HG02588 (cell line): Measurements from ENCODE around the gene CAMTA1.

ENCODE experiments used
- ATAC-seq: cut with Tn5 transposase; IDR thresholded peaks from one replicate; pipeline ENCODE4 v1.9.1; 2021; ENCODE audit warnings: mild to moderate bottlenecking, moderate library complexity; ENCODE audit not compliant: unreplicated experiment

CAMTA1 gene

DNA sequence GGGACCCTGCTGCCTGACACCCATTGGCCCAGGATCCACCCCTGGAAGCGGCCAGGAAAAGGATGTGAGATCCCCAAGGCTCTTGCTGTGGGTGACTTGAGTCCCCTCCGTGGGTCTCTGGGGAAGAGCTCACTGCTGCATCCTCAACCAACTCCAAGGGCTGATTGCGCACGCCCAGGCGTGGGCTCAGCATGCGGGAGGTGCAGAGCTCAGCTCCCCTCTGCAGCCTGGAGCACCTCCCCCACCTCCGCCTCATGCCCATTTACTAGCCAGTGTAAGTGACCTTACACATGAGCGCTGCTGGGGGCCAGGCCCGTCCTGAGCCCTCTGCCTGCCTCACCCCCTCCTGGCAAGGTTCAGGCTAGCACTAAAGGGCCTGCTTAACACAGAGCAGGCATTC, 847.4 kb downstream of the CAMTA1 start:
- no peak for ATAC-seq

DNA sequence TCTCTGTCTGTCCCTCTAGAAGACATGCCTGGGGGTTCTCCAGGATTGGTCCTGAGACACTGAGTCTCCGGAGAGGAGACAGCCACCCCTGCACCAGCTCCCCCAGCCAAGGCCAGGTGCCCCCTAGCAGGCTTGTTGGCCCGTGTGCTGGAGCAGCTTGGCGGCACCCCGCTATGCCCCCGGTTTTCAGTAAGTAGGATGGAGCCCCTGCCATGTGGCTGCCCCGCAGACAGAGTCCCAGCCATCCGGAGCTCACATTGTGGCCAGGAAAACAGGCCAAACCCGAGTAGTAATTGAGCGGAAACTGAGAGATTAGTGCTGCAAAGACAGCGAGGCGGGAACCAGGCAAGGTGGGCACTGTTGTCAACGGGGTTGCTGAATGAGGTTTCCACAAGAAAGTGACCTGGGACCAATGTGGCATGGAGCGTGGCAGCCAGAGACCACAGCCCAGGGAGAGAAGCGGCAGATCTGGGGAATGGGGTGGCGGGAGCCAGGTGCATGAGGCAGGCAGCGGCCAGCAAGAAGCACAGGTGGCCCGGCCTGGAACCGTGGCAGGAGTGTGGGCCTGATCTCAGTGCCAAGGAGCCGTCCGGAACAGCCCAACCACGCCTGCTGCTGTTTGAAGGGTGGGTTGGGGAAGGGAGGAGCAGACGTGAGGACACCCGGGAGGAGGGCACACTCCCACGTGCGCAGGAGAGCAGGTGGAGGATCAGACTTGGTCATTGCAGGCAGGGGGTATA, 848.4 kb downstream of the CAMTA1 start:
- no peak for ATAC-seq

DNA sequence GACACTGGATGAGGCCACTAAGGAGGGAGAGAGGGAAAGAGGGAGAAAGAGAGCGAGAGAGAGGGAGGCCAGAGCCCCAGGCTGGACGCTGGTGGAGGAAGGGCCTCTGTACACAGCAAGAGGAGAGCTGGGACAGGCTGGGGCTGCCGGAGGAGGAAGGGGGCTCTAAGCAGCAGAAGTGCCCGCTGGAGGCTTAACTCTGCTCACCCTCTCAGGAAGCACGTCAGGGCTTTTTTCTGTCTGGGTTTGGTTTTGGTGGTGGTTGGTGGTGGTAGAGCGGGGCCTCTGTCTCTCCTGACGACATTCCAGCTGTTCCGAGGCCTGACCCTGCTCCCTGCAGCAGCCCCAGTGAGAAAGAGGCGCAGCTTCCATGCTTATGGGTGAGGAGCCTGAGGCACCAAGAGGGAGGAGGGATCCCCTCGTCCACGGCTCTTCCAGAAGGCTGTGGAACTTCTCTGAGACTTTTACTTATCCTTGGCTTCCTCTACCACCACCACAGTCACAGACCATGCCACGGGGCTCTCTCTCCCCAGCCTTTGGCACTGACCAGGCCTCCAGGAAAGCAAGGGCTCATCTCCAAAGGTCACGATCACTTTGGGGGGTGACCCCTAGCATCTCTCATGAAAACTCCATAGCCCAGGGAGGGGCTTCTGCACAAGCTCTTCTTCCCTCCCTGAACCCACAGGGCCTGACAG, 849.4 kb downstream of the CAMTA1 start:
- ATAC-seq = no peak

DNA sequence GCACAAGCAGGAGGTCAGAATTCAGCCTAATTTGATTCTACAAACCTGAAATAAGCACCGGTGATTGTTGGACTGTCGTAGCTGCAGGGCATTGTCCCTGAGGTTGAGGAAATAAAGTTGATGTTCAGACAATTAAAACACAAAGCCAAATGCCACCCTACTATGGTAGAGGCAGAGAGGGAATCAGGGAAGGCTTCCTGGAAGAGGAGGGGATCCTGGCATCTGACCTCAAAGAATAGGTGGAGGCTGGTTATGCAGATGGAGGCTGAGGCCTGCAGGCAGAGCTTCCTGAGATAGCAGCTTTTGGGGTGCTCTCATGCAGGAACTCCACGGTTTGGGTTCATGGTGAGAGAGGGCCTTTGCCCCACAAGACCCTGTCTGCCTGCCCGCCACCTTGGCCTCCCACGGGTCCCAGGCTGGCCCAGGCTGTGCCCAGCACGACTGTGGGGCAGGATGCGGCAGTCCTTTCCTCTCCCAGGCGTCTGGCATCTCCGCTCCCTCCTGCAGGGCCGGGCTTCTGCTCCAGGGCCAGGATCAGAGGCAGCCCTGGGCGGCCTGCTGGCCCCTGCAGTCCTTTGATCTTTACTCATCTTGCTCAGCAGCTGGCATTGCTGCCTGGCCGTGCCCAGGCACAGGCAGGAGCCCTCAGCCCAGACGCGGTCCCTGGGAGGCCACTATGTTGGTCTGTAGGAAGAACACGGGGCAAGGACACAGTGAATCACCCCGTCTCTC, 851.7 kb downstream of the CAMTA1 start:
- no peak for ATAC-seq

DNA sequence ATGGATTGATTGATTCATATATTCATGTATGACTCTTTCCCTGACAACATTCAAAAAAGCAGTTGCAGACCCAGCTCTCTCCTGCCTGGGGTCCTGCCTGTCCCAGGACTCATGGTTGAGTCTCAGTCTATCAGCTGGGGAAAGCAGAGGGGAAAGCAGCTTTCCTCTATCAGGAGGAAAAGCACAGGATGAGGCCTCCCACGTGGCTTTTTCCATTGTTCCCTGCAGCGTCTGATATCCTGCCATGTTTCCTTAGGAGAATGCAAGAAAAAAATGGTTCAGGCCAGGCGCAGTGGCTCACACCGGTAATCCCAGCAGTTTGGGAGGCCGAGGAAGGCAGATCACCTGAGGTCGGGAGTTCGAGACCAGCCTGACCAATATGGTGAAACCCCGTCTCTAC, 852.8 kb downstream of the CAMTA1 start:
- no peak for ATAC-seq

DNA sequence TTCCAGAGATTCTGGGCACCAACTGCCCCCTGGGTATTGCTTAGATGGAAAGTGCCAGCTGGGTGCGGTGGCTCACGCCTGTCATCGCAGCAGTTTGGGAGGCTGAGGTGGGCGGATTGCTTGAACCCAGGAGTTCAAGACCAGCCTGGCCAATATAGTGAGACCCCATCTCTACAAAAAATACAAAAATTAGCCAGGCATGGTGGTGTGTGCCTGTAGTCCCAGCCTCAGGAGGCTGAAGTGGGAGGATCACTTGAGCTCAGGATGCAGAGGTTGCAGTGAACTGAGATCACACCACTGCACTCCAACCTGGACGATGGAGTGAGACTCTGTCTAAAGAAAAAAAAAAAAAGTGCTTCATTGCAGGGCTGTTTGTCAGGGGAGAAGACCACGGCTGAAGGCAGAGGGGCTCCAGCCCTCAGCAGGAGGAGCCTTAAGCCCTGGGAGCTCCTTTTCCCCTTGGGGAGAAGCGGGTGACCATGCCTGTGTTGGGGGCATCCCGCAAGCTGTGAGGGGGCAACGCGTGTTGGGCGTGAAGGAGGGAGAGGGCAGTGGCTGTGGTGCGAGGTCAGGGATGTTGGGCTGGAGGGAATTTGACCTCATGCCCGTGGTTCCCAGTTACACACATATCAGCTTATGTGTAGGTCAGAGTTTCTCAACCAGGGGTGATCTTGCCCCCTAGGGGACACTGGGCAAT, 854.3 kb downstream of the CAMTA1 start:
- ATAC-seq = no peak

DNA sequence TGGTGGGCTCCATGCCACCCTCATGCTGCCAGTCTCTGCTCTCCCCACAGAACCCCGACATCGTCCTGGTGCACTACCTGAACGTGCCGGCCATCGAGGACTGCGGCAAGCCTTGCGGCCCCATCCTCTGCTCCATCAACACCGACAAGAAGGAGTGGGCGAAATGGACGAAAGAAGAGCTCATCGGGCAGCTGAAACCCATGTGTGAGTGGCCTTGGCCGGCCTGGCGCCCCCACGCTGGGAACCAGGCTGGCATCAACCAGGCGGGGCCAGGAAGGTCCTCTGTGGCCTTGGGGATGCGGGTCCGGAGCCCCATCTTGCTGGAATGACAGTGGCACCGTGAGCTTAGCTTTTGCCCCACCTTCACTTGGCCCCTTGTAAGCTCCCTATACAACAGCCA, 855.1 kb downstream of the CAMTA1 start:
- no peak for ATAC-seq

DNA sequence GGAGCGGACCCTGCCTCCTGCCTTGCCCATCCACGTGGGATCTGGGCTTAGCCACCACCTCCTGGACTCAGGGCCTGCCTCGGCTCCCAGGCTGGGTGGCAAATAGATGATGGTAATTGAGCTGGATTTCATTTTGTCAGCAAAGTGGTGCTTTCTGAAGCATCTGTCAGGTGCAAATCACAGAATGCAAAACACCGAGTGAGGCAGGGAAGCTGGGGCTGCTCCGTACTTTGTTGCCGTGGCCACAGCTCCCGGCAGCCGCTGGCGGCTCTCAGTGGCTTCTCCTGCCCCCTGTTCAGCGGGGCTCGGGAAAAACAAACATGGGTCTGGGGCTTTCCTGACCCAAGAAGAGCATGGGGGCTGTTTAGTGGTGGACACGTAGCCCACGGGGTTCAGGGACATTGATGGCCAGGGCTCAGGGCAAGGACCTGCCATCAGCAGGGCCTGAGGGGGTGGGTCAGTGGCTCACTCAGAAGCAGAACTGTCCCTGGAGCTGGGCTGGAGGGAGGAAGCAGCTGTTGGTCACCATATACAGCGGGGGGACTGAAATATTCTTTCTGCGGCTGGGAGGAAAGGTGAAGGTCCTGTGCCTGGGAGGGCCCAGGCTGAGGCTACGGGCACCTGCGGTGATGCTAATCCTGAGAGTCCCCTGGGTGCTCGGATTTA, 855.8 kb downstream of the CAMTA1 start:
- ATAC-seq = no peak

DNA sequence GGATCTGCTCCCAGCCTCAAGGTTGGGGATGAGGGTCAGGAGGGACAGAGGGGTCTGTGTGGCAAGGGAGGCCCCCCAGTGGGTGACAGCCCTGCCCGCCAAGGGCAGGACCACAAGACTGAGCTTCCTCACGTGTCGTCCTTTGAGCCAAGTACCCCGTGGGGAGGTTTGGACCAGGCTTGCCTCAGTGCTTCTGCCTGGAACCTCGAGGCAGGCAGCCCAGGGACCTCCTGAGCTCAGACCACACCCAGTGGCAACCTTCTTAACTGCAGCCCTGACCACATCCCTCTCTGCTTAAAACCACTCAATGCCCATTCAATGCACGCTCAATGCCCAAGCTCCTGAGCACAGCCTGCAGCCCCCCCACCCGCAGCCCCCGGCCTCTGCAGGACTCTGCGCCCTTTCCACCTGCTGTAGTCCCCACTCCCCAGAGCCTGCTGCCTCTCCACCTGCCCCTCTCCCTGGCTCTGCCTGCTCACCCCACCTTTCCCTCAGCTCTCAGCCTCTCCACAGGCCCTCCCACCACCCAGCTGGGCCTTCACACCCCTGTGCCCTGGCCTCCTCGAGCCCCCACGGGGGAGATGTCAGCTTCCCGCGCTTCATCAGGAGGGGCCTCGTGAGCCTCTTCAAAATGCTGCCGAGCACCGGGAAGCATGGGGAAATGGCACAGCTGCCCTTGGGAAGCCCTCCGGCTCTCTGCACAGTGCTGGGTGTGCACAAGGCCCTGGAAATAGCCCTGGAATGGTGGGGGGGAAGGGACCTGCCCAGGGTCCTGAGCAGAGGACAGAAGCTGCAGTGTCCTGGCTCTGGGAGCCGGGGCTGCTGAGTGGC, 856.5 kb downstream of the CAMTA1 start:
- ATAC-seq = no peak

DNA sequence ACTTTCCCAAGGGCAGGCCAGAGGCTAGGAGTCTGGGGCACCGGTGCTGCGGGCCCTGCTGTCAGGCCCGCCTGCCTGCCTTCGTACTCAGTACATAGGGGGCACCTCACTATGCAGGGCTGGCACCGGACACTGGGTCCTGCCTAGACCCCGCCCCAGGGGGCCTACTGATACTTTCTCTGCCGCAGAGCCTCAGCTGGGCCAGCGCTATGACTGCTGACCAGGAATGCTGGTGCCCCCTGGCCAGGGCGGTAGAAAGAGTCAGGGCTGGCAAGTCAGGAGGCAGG, 857.1 kb downstream of the CAMTA1 start:
- no peak for ATAC-seq

DNA sequence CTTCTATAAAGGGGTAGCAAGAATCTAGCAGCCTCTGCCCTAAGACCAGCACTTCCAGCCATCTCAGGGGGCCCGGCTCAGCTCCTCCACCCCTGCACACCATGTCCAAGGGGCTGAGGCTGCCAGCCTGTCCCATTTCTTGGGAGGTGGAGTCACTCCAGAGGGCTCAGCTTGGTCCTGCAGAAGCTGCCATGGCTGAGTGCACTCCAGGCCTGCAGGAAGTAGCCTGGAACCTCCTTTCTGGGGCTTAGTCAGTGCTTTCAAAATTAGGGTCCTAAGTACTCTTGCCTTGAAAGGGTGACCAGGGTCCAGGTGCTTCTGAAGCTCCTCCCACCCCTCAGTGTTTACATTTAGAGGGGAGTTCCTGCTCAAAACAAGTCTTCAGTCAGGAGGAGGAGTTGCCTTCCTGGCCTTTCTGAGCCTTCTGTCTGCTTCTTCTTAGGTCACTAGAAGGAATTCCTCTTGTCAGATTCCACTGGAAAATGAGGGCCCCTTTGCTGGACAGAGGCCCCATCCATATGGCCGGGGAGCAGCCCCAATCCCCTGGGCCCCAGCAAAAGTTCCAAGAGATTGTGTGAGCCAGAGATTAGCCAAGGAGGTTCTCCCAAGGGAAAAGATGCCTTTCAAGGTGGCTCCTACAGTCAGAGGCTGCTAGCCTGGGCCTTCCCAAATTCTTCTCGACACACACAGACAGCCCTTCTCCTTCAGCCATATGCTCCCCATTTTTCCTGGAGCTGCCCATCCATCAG, 857.7 kb downstream of the CAMTA1 start:
- ATAC-seq = no peak

DNA sequence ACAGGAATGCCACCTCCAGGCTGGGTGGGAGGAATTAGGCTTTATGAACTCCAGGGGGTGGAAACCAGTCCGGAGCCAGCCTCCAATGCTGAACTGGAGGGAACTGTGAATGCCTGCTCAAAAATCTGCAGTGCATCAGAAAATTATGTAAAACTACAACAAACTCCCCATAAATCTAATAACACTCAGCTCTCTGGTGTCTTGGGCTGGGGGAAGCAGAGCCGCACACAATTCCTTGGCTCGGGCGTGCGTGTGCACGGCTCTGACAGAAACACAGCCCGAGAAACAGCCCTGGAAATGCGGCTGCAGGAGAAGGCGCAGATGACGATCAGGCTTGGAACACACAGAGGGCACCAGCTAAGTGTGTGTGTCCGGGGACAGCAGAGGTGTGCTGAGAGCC, 858.3 kb downstream of the CAMTA1 start:
- no peak for ATAC-seq

DNA sequence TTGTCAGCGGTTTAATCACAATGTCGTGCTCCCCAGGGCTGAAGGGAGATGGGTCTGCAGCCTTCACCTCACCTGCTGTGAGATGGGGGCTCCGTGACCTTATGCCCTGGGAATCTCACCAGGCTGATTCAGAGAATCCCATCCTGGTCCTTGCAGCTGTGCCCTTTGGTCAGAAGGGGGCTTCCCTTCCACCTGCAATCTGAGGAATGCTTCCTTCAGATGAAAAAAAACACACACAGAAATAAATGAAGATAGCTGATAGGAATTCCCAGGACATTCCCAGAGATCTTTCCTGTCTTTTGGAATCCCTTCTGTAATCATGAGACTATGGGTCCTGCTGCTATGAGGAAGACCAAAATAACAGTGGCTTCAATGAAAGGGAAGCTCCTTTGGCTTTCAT, 858.8 kb downstream of the CAMTA1 start:
- no peak for ATAC-seq

DNA sequence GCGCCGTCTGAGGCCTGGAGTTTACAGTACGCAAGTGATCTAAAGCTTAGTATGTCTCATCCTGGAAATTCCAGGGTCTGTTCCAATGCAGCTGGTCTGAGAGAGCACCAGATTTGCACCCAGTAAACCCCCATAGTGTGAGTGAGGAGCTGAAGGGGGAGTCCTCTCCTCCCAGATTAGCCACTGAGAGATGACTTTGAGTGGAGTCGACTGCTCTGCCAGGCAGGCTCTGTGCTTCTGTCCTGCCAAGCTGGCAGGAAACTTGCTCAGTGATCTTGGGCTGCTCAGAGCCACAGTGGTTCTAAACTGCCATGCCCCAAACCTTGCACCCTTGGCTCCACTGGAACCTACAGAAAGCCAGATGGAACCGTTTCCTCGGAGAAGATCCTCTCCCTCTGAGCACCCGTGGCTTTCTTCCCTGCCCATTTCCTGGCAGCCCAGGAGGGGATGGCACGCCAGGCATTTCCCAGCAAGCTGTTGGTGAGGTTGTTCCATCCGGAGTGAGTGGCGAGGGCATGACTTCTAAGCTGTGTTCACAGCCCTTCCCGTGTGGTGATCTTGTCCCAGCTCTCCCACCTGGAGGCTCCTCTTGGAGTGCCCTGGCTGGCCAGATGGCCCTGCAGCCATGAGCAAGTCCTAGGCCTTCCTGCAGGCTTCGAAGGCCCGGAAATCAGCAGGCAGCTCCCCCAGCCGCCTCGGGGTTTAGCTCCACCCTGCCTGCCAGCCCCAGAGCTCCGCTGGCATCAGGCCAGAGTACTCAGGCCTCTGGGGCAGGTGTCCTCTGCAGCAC, 859.9 kb downstream of the CAMTA1 start:
- ATAC-seq = no peak

DNA sequence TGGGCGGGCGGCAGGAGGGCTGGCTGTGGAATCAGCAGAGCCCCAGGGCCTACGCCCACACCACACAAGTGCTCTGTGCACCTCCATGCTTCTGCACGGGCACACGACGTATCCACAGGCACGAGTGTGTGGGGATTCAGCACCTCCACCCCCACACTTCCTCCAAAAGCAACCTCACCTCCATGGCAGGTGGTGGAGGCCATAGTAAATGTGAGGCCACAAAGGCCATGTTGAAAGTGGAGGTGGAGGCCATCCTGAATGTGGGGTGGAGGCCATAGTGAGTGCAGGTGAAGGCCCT, 860.4 kb downstream of the CAMTA1 start:
- ATAC-seq = no peak

DNA sequence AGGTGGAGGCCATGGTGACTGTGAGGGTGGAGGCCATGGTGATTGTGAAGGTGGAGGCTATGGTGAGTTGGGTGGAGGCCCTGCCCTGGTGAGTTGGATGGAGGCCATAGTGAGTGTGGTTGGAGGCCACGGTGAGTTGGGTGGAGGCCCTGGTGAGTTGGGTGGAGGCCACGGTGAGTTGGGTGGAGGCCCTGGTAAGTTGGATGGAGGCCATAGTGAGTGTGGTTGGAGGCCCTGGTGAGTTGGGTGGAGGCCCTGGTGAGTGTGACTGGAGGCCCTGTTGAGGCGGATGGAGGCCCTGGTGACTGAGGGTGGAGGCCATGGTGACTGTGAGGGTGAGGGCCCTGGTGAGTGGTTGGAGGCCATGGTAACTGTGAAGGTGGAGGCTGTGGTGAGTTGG, 860.9 kb downstream of the CAMTA1 start:
- no peak for ATAC-seq

DNA sequence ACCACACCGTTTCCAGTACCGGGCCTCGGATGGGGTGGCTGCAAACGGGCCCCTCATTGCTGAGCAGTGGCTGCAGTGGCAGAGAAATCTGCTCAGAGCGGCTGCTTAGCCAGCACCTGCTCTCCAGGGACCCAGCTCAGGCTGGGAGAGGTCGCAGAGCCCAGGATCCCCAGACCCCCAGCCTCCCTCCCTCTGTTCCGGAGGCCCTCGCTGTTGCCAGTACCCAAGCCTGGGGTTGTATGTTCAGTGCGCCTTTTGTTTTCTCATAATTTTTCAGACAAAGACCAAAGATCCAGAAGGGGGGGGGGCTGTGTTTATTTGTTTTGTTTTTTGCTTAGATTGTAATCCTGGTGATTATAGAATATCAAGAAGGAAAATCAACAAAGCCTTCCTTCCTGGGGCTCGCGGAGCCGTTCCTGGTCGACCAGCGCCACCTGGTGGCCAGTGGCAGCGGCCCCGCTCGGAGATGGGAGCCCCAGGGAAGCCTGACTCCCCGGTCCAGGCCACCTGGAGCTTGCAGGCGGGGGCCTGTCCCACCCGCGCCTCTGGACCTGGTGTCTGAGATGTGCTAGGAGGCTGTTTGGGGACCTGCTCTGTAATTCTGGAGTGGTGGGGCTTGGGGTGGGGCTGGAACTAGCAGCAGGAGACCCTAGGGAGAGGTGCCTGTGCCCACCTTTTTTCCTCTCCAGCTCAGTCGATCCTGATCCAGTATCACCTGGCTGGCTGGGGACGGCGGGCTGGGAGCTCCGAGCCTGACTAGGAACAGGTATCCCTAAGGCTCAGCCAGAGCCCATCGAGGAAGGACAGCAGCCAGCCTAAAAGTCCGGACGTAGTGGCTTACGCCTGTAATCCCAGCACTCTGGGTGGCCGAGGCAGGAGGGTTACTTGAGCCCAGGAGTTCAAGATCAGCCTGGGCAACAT, 862.0 kb downstream of the CAMTA1 start:
- ATAC-seq = no peak
